Measurements from ENCODE around the gene S100P.
"Not testable (repeated sequence)": the region's sequence is repeated elsewhere in the genome, so short reads cannot be mapped to it uniquely, and the experiment has no call there.

S100P gene

GRCh38 chr4:6699903-6700302, 6.2 kb downstream of the S100P start:
- no peak for DNase-seq

- peak in 1 of 5 donors; percentile 57 for DNase-seq
Measured at GRCh38 chr4:6701371-6701770, 7.7 kb downstream of the S100P start.

GRCh38 chr4:6702761-6703160, 9.1 kb downstream of the S100P start:
- DNase-seq = no peak

- no peak for DNase-seq
Measured at GRCh38 chr4:6703786-6704185, 10.1 kb downstream of the S100P start.

GRCh38 chr4:6705646-6706045, 12.0 kb downstream of the S100P start:
- DNase-seq = no peak

- DNase-seq = no peak
Measured at GRCh38 chr4:6706173-6706572, 12.5 kb downstream of the S100P start.

GRCh38 chr4:6709230-6710114, 15.8 kb downstream of the S100P start, which contains the start of gene MRFAP1L1:
Gene MRFAP1L1, minus strand, starts transcription at chr4:6709865. Its CDS starts 236 bp downstream, at chr4:6709629.
- peak; percentile 94 to 97 (median 96) for DNase-seq

GRCh38 chr4:6710282-6710681, 16.6 kb downstream of the S100P start:
- DNase-seq = no peak

- DNase-seq = no peak
Measured at GRCh38 chr4:6710996-6711395, 17.3 kb downstream of the S100P start.

GRCh38 chr4:6714954-6715353, 21.3 kb downstream of the S100P start:
- no peak for DNase-seq

- no peak for DNase-seq
Measured at GRCh38 chr4:6715704-6716017, 22.0 kb downstream of the S100P start.

- DNase-seq = peak; percentile 80 to 95 (median 82)
Measured at GRCh38 chr4:6716018-6716911, 22.6 kb downstream of the S100P start, which contains the start of gene BLOC1S4. Gene BLOC1S4, plus strand, starts transcription at chr4:6716174. Its CDS starts 36 bp downstream, at chr4:6716210.

- no peak for DNase-seq
Measured at GRCh38 chr4:6716958-6717655, 23.4 kb downstream of the S100P start.

- no peak for DNase-seq
Measured at GRCh38 chr4:6718932-6719610, 25.4 kb downstream of the S100P start.

GRCh38 chr4:6719611-6720179, 26.0 kb downstream of the S100P start:
- no peak for DNase-seq

GRCh38 chr4:6720202-6720699, 26.6 kb downstream of the S100P start:
- peak; percentile 64 to 79 (median 71) for DNase-seq

GRCh38 chr4:6721121-6721520, 27.4 kb downstream of the S100P start:
- DNase-seq = no peak

- DNase-seq = no peak
Measured at GRCh38 chr4:6722891-6723290, 29.2 kb downstream of the S100P start.

GRCh38 chr4:6723851-6724250, 30.2 kb downstream of the S100P start:
- no peak for DNase-seq

- DNase-seq = no peak
Measured at GRCh38 chr4:6724421-6725111, 30.9 kb downstream of the S100P start.

- not testable (repeated sequence) for DNase-seq
Measured at GRCh38 chr4:6725427-6725961, 31.8 kb downstream of the S100P start.

Data from T-helper 1 cell (primary cell).